ENCODE measurements around the gene FKBP1B.

DNA sequence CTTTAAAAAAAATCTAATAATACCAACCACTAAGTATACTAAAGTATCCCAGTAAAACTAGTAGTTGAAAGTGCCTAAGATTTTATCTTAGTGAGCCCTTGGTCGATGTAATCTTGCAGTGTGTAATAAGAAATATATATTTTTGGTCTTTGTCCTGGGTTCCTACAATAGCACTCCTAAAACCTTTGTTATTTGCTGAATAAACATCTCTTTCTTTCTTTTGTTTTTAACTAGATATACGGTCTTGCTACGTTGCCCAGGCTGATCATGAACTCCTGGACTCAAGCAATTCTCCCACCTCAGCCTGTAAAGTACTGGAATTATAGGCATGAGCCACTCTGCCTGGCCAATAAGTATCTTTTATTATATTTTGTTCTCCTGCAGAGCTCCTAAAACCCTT lies 37.5 kb downstream of the FKBP1B start:
- TF ChIP-seq, protein P1, sequence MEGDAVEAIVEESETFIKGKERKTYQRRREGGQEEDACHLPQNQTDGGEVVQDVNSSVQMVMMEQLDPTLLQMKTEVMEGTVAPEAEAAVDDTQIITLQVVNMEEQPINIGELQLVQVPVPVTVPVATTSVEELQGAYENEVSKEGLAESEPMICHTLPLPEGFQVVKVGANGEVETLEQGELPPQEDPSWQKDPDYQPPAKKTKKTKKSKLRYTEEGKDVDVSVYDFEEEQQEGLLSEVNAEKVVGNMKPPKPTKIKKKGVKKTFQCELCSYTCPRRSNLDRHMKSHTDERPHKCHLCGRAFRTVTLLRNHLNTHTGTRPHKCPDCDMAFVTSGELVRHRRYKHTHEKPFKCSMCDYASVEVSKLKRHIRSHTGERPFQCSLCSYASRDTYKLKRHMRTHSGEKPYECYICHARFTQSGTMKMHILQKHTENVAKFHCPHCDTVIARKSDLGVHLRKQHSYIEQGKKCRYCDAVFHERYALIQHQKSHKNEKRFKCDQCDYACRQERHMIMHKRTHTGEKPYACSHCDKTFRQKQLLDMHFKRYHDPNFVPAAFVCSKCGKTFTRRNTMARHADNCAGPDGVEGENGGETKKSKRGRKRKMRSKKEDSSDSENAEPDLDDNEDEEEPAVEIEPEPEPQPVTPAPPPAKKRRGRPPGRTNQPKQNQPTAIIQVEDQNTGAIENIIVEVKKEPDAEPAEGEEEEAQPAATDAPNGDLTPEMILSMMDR (conservative IDR thresholded peaks at IDR 0.05 in 1 of 2, IDR thresholded peaks at IDR 0.05 in 1 of 2; ENCODE audit: low read depth in 1 of 2, low read length in 2 of 2), result no peak
- no peak for TF ChIP-seq EZH2 (IDR thresholded peaks at IDR 0.05; ENCODE audit: low read length, missing control alignments)

Measured in fibroblast of lung (primary cell).